ENCODE measurements around the gene PLIN1.

Gene PLIN1

GRCh38 chr15:89649013-89649625, 30.0 kb downstream of the PLIN1 start:
- no peak overlapping the region for H3K27ac Mint-ChIP-seq

GRCh38 chr15:89648106-89649012, 30.8 kb downstream of the PLIN1 start:
- H3K27ac Mint-ChIP-seq = no peak overlapping the region
- H3K27me3 Mint-ChIP-seq = peaks cover 10% of the 10 kb centered on the region
- no peaks in the 10 kb centered on the region for H3K36me3 Mint-ChIP-seq
- H3K9me3 Mint-ChIP-seq = no peaks in the 10 kb centered on the region
- H3K4me3 Mint-ChIP-seq = no peak overlapping the region
- no peaks in the 10 kb centered on the region for H3K4me1 Mint-ChIP-seq

More at GRCh38 chr15:89649013-89649625, 30.0 kb downstream of the PLIN1 start:
- no peaks in the 10 kb centered on the region for H3K4me1 Mint-ChIP-seq
- H3K9me3 Mint-ChIP-seq = no peaks in the 10 kb centered on the region
- H3K27me3 Mint-ChIP-seq = peaks cover 13% of the 10 kb centered on the region
- no peaks in the 10 kb centered on the region for H3K36me3 Mint-ChIP-seq
- H3K4me3 Mint-ChIP-seq = no peak overlapping the region

GRCh38 chr15:89647191-89647851, 31.8 kb downstream of the PLIN1 start:
- Mint-ChIP-seq H3K4me1 (no peaks in the 10 kb centered on the region), H3K36me3 (no peaks in the 10 kb centered on the region), H3K27ac (no peak overlapping the region), H3K4me3 (no peak overlapping the region), H3K27me3 (peaks cover 4% of the 10 kb centered on the region), H3K9me3 (no peaks in the 10 kb centered on the region)

- Mint-ChIP-seq H3K9me3 (no peaks in the 10 kb centered on the region), H3K27ac (no peak overlapping the region), H3K36me3 (no peaks in the 10 kb centered on the region), H3K4me3 (no peak overlapping the region), H3K4me1 (no peaks in the 10 kb centered on the region), H3K27me3 (peaks cover under 1% of the 10 kb centered on the region)
Observed at GRCh38 chr15:89646416-89647141, 32.6 kb downstream of the PLIN1 start.

GRCh38 chr15:89645680-89646079, 33.5 kb downstream of the PLIN1 start:
- Mint-ChIP-seq H3K27me3 (no peaks in the 10 kb centered on the region), H3K9me3 (no peaks in the 10 kb centered on the region), H3K27ac (no peak overlapping the region), H3K4me1 (no peaks in the 10 kb centered on the region), H3K4me3 (no peak overlapping the region), H3K36me3 (no peaks in the 10 kb centered on the region)

- Mint-ChIP-seq H3K36me3 (no peaks in the 10 kb centered on the region), H3K9me3 (no peaks in the 10 kb centered on the region), H3K4me1 (no peaks in the 10 kb centered on the region), H3K27ac (no peak overlapping the region), H3K27me3 (no peaks in the 10 kb centered on the region), H3K4me3 (no peak overlapping the region)
Observed at GRCh38 chr15:89642106-89642505, 37.1 kb downstream of the PLIN1 start.

- H3K27me3 Mint-ChIP-seq = no peaks in the 10 kb centered on the region
- H3K27ac Mint-ChIP-seq = no peak overlapping the region
- no peaks in the 10 kb centered on the region for H3K9me3 Mint-ChIP-seq
- no peak overlapping the region for H3K4me3 Mint-ChIP-seq
- no peaks in the 10 kb centered on the region for H3K36me3 Mint-ChIP-seq
- no peaks in the 10 kb centered on the region for H3K4me1 Mint-ChIP-seq
Observed at GRCh38 chr15:89641053-89641452, 38.1 kb downstream of the PLIN1 start.

GRCh38 chr15:89640245-89640644, 38.9 kb downstream of the PLIN1 start:
- Mint-ChIP-seq H3K4me3 (no peak overlapping the region), H3K36me3 (peaks cover 1% of the 10 kb centered on the region), H3K4me1 (no peaks in the 10 kb centered on the region), H3K27ac (no peak overlapping the region), H3K9me3 (no peaks in the 10 kb centered on the region), H3K27me3 (no peaks in the 10 kb centered on the region)

- H3K4me3 Mint-ChIP-seq = no peak overlapping the region
- no peaks in the 10 kb centered on the region for H3K4me1 Mint-ChIP-seq
- no peak overlapping the region for H3K27ac Mint-ChIP-seq
- H3K9me3 Mint-ChIP-seq = no peaks in the 10 kb centered on the region
- H3K27me3 Mint-ChIP-seq = no peaks in the 10 kb centered on the region
- peaks cover 4% of the 10 kb centered on the region for H3K36me3 Mint-ChIP-seq
Observed at GRCh38 chr15:89633585-89633984, 45.6 kb downstream of the PLIN1 start.

- H3K4me3 Mint-ChIP-seq = no peak overlapping the region
Observed at GRCh38 chr15:89632563-89633430, 46.4 kb downstream of the PLIN1 start.

GRCh38 chr15:89631902-89632264, 47.3 kb downstream of the PLIN1 start:
- H3K9me3 Mint-ChIP-seq = no peaks in the 10 kb centered on the region

More at GRCh38 chr15:89632563-89633430, 46.4 kb downstream of the PLIN1 start:
- no peaks in the 10 kb centered on the region for H3K4me1 Mint-ChIP-seq
- peaks cover 4% of the 10 kb centered on the region for H3K36me3 Mint-ChIP-seq
- no peaks in the 10 kb centered on the region for H3K9me3 Mint-ChIP-seq
- no peak overlapping the region for H3K27ac Mint-ChIP-seq
- no peaks in the 10 kb centered on the region for H3K27me3 Mint-ChIP-seq

GRCh38 chr15:89630974-89631901, 47.9 kb downstream of the PLIN1 start:
- H3K36me3 Mint-ChIP-seq = peaks cover 4% of the 10 kb centered on the region
- no peaks in the 10 kb centered on the region for H3K9me3 Mint-ChIP-seq
- no peaks in the 10 kb centered on the region for H3K27me3 Mint-ChIP-seq
- H3K4me3 Mint-ChIP-seq = no peak overlapping the region
- H3K4me1 Mint-ChIP-seq = no peaks in the 10 kb centered on the region
- no peak overlapping the region for H3K27ac Mint-ChIP-seq

More at GRCh38 chr15:89631902-89632264, 47.3 kb downstream of the PLIN1 start:
- Mint-ChIP-seq H3K4me1 (no peaks in the 10 kb centered on the region), H3K4me3 (no peak overlapping the region), H3K27me3 (no peaks in the 10 kb centered on the region), H3K27ac (no peak overlapping the region), H3K36me3 (peaks cover 4% of the 10 kb centered on the region)

- Mint-ChIP-seq H3K4me3 (no peak overlapping the region), H3K36me3 (peaks cover 3% of the 10 kb centered on the region), H3K4me1 (no peaks in the 10 kb centered on the region), H3K27ac (no peak overlapping the region), H3K27me3 (no peaks in the 10 kb centered on the region), H3K9me3 (no peaks in the 10 kb centered on the region)
Observed at GRCh38 chr15:89630260-89630659, 48.9 kb downstream of the PLIN1 start.

- H3K4me1 Mint-ChIP-seq = no peaks in the 10 kb centered on the region
- no peak overlapping the region for H3K4me3 Mint-ChIP-seq
- H3K9me3 Mint-ChIP-seq = no peaks in the 10 kb centered on the region
- no peaks in the 10 kb centered on the region for H3K27me3 Mint-ChIP-seq
- peaks cover 2% of the 10 kb centered on the region for H3K36me3 Mint-ChIP-seq
- H3K27ac Mint-ChIP-seq = no peak overlapping the region
Observed at GRCh38 chr15:89629829-89630228, 49.3 kb downstream of the PLIN1 start.
